Cortex of kidney (tissue), 1 donor: ENCODE measurements around the gene GRIN2A.

Experiments used
- DNase-seq: peaks from one replicate; lab custom pipeline; 2025; lab: John Stamatoyannopoulos, UW

Gene GRIN2A

DNA sequence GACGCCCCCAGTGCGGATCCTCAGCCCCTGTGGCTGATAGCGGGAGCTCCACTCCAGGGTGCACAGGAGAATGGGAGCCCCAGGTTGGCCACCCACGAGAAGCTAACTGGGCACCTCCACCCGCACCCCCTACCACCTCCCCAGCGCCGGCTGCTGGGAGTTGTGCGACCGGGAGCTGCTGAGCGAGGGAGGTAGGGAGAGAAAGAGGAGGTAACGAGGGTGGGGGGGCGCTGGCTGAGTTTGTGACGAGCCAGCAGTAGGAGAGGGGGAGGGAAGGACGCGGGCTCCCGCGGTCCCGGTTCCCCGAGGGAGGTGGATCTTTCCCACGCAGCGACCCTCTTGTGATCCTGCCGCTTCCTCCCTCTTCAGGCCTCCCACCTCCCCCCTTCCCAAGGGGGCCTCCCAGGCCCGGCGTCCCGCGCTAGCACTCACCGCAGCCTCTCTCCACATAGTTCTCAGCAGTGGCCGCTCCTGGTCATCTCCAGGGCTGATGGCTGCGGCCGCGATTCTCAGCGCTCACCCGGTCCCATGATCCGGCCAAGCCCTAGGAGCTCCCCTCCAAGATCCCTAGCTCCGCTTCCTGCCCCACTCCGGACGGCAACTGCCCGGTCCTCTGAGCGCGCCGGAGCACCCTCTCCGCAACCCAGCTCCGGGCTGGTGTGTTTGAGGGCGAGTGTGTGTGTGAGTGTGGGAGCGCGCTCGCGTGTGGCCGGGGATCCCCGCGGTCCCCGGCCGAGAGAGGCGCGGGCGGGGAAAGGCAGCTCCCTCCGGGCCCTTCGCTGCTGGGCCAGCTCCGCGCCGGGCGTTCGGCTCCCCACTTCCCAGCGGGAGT lies at the start of gene GRIN2A:
Gene GRIN2A, minus strand, starts transcription at position 207 of the 832 bp plus-strand sequence. CDS start 2,017 bp downstream, outside the sequence.
- no peak for DNase-seq

DNA sequence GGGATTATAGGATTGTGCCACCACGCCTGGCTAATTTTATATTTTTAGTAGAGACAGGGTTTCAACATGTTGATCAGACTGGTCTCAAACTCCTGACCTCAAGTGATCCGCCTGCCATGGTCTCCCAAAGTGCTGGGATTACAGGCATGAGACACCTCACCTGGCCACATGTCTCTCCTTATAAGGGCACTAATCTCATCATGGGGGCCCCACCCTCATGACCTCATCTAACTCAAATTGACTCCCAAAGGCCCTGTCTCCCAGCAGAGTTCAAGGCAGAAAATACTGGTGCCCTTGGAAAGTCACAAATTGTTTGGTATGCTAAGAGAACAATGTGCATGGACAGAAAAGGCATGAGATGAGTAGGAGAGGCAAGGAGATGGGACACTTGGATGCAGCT lies 49.3 kb upstream of the GRIN2A start:
- no peak for DNase-seq

DNA sequence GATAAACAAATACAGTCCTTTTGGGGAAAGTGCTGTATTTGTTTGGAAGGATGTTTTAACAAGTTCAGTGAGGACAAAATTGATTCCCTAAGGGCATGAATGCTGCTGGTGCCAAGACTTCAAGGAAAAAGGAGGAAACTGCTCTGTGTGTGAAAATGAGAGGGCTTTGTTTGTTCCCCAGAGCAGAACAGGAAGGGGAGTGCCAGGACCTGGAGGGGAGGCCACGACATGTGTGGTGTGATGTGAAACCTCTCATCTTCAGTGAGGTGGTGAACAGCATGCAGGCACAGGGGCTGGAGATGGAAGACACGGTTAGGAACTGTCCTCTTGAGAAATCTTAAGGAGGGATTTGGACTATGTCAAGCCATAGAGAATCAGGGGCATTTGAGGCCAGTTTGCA lies 46.6 kb upstream of the GRIN2A start:
- no peak for DNase-seq

DNA sequence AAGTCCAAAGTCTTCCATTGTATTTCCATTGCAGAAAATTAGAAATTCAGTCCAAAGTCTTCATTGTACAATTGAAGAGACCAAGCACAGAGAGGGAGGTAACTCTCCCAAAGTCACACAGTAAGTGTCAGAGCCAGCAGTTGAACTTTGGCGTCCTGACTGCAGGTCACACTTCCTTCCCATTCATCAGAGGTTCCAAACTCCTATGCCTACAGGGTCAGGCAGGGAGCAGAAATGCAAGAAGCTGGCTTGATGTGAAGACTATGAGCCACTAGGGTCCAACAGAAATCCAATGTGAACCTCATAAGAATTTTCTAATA lies 44.7 kb upstream of the GRIN2A start:
- no peak for DNase-seq

DNA sequence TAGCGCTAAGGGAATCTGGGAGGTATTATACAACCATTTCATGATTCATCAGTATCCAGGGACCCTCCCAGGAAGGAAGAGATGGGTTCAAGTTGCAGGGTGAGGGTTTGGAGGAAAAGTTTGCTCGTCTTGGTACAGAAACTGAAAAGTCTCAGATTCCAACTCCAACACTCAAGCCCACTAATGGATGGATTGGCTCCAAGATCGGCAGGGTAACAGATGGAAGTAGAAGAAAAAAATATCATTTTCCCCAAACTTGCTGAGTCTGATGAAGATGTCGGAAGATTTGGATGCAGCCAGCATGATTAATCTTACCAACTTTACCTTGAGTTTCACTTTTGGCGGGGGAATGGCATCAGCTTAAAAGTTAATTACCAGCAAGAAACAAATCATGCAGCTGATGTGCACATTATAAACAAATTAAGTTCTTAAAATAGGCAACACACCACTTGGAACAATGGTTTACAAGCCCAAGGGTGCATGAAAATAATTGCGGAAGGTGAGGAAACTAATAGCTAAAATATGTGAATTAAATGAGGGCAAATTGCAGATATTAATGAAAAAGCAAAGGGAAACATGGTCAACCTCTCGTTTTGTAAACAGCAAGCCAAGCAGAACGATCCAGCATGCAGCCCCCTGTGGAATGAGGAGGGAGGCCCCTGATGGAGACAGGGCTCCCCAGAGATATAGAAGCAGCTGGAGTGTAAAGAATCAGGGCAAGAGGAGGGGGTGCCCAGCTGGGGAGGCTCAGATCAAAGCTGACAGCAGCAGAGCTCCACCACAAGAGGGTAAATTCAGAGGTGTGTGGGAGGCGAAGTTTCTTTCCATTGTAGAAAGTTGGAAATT lies 44.1 kb upstream of the GRIN2A start:
- DNase-seq = no peak

DNA sequence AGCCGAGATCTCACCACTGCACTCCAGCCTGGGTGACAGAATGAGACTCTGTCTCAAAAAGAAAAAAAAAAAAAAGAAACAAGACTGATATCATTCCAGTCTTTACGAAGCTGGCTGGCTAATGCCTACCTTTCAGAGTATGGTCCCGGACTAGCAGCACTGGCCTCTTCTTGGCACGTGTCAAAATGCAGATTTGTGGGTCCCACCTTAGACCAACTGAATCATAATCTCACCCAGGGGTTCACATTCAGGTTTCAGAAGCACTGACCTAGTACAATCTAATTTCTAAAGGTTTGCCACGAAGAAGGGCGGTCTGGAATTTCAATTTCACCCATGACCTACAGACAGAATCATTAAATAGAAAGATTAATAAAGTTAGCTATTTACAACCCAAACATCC lies 43.4 kb upstream of the GRIN2A start:
- DNase-seq = no peak

DNA sequence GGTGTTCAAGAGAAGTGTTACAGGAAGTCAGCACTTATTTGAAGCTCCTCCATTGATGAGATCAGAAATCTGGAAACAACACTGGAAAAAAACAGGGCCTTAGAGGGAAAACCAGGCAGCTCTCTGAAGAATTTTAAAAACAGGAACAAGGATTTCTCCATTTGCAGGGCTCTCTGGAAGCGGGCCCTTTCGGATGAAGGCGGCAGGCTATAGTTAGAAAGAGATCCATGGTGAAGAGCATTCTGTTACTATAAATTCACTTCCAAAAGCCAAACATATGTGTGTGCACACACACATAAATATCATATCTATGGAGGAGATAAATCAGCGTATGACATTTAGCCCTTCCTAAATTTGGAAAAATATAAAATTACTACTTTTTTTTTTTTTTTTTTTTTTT lies 42.6 kb upstream of the GRIN2A start:
- no peak for DNase-seq

DNA sequence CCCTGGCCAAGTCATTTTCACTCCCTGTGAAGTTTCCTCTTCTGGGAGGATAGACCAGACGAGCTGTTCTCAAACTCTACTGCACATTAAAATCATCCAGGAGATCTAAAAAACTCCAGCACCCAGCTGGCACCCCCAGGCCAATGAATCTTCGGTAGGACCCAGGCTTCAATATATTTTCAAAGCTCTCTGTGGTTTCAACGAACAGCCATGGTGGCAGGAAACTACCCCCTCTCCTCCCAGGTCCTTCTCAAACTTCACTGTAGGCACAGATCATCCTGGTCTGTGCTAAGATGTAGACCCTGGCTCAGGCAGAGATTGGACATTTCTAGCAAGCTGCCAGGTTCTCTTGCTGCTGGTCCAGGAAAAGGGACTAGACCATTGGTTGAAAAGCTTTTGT lies 38.7 kb upstream of the GRIN2A start:
- DNase-seq = no peak

DNA sequence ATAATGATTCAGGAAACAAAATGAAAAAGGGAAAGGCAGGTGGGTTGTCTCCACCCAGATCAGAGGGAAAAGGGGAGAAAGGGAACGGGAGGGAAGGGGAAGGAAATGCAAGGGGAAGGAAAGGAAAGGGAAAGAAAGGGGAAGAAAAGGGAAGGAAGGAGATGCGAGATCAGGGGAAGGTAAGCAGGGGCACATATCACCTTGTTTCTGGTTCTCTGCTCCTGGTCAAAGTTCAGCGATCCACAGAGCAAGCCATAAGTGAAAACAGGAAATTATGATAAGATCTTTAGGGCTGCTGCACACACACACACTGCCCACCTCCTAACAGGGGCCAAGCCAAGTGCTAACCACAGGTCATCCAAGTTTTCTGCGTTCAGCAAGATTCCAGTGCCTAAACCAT lies 37.5 kb upstream of the GRIN2A start:
- no peak for DNase-seq

DNA sequence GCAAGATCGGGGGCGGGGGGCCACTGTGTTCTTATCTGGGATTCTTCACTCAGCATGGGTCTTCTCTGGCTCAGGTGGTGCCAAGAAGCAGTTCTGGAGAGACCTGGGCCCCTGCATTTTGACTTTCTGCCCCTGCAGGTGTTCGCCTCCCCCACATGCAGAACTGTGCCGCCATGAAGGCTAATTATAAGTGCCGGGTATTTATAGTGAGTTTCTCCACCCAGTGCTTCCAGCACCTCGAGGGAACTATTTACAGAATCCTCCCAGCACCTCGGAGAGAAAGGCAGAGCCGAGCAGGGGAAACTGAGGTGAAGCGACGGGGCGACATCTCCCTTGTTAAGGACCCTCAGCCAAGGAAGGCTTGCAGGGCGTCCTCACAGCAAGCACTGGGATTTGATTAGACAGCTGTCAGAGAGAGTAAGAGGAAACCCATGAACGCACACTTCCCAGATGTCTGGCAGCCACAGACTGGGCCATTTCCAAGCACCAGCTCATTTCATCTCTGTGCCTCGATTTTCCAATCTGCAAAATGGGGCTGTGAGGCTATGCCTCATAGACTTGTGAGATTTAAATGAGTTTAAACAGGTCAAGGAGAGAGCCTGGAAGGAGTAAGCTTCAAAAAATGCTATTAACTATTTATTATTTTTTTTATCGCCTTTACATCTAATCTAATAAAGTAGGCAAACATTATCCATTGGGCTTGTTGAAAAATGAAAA lies 36.4 kb upstream of the GRIN2A start:
- no peak for DNase-seq

DNA sequence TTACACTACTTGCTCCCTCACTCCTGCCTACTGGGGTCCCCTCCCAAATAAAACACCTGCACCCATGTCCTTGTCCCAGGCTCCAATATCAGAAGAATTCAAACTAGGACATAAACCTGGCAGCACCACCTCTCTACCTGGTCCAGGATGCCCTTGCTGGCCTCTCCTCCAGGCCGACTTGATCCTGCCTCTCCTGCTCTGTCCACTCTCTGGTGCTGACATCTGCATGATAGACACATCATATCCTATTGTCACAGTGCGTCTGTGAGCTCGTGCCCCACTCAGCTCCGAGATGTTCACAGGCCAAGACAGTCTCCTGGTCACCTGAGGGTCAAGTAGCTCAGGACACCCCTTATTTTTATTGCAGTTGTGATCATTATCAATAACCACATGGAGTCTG lies 31.5 kb upstream of the GRIN2A start:
- no peak for DNase-seq

DNA sequence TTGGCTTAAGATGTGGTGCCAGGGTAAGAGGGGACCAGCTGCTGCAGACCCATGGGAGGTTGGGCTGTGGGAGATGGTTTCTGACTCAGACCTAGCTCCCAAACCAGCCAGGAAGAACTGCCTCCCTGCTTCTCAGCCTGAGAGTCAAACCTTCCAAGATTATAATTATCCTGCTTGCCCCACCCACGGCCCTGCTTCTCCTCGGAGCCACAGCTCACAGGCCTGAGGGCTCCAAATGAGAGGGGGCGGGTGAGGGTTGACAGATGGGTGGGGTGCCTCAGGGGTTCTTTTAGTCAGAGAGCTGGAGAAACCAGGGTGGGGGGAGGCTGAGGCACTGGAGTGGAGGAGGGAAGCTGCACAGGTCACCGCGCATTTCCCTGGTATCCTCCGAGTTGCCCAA lies 28.7 kb upstream of the GRIN2A start:
- no peak for DNase-seq

DNA sequence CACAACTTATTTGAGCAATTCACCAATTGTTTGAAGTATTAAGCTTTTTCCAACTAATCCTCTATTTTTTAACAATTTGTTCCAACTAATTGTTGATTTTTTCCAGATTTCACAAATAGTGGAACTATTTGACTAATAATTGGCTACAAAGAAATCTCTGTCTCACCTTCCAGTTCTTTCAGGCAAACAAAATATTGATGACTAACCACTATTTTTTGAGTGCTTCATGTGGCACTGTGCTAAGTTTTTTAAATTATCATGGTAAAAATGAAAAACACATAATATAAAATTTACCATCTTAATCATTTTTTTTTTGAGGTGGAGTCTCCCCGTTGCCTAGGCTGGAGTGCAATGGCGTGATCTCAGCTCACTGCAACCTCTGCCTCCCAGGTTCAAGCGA lies 24.6 kb upstream of the GRIN2A start:
- DNase-seq = no peak

DNA sequence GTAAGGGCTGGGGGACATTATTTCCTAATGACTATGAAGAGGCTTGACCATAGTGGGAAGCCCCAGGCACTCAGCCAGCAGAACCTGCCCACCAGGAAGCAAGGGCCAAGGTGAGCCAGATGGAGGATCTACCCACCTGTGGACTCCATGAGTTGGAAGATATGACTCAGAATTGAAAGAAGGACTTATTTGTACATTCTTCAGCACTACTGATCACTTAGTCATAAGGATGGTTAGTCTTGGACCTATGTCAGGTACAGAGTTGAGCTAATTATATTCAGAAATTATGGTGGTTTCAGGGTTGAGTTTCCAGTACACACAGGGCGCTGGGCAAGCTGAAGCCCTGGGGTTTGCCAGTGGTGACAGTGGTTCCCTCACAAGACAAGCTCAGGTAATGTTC lies 24.0 kb upstream of the GRIN2A start:
- DNase-seq = no peak

DNA sequence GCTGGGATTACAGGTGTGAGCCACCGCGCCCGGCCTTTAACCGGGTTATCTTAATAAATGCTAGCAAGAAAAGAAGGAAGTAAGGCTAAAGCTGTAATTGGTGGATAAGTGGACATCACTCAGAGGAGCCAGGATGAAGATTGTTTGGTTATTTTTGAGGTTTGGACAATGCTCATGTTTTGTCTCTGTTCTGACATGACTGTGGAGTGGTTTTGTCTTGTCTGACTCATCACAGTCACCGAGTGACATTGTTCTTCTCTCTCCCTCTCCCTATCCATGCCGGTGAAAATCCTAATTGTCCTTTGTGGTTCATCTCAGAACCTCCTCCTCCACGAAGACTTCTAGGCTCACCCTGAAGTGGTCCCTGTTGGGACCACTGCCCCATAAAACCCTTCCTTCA lies 23.5 kb upstream of the GRIN2A start:
- DNase-seq = no peak

DNA sequence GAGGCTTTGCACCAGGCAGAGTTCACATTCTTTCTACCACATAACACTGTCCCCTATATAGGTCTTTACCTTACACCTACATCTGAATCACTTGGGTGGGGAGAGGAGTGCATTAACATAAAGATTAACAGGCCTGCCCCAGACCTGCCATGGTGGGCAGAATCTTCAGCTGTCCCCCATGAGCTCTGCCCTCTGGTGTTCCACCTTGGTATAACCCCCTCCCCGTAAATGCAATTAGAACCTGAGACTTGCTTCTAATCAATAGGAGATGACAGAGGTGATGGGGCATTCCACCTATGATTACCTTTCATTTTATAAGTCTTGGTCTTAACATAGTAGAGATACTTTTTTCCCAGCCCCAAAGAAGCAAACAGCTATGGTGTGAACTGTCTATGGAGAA lies 20.4 kb upstream of the GRIN2A start:
- no peak for DNase-seq

DNA sequence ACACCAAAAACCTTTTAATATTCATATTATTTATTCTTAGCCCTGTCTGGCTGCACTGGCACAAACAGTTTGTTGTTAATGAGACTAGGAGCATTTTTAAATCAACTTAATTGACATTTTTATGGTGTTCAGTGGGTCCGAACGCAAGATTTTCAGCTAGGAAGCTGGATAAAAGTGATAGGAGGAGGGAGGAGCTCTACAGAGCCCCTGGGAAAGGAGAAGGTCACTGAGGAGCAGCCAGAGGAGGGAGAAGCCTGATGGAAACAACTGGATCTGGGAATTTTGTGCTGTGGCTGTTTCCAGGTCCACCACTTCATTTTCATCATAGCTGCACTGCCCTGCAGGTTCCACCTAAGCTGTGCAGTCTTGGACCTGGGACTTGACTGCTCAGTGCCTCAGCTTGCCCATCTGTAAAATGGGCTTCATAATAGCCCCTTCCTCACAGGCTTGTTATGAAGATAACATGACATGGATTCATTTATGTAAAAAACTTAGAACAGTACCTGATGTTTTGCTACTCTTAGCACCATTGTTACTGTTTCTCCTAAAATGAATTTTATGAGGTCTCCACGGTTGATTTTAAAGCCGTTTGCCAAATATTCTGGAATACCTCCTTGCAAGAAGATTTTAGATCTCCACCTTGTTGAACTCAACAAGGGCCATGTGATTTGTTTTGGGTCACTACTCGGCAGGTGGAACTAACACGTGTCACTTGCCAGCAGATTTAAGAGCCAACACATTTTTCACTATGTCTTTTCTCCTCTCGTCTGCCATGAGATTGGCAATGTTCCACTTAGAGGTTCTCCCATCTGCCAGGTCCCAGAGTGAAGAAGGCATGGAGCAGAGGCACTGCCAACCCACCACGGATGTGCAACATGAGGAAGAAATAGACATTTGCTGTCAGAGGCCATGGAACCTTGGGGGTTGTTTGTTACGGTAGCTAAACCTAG lies 18.7 kb upstream of the GRIN2A start:
- DNase-seq = no peak

DNA sequence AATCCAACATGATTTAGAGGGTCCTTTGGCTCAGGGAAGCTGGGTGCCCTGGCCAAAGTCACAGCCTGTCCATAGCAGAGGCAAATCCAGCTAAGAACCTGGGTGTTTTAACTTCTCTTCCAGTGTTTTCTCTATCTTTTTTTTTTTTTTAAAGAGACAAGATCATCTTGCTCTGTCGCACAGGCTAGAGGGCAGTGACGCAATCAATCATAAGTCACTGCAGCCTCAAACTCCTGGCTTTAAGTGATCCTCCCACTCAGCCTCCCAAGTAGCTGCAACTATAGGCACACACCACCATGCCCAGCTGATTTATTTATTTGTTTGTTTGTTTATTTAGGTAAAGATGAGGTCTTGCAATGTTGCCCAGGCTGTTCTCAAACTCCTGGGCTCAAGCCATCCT lies 14.8 kb upstream of the GRIN2A start:
- no peak for DNase-seq

DNA sequence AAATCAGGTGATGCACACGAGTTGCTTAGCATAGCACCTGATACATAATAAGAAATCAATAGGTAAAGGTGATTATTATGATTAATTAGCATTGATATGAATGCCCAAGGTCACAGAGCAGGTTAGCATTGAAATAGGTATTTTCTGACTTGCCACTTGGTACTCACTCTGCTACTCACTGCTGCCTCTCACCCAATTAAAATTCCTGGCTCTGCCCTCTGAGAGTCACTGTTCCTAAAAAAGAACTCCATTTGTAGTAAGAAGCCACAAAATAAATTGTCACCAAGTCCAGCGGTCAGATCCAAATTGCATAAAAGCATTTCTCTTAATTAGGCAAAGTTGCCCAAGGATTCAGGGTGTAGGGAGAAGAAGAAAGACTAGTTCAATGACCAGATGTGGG lies 8.9 kb upstream of the GRIN2A start:
- DNase-seq = no peak

DNA sequence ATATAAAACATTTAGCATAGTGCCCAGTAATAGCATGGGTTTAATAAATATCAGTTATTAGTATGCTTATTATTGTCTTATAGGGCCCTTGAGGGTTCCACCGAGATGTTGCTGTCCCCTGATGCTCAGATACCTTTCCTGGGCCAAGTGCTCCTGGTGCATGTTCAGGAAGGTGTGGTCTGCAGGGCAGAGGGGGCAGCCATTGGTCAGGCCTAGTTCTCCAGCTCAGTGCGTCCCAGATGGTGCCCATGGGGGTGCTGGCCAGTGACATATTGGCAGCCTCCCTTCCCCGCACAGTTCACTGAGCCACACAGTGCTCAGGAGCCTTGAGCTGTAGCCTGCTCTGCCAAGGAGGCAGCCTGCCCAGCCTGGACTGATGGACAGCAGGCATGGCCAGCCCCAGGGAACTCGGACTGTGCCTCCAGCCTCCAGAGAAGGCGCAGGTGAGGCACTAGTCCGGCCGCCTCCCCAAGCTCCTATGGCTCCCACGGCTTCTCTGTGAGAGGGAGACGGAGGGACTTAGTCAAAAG lies 7.7 kb upstream of the GRIN2A start:
- no peak for DNase-seq

DNA sequence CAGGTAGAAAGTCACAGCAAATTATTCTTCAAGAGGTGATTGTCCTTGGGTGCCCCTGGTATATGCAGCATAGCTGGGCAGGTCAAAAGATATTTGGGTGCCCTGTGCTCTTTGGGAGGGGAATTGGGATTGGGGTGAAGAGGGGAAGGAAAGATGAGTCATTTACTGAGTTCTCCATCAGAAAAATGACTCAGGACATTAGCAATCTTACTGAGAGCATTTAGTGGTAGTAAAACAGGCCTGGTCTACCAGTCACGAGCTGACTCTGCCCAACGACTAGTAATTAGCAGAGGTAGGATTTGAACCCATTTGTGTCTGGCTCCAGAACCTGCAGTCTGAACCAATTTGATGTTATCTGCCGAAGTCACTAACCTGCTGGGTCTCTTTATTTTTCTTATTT lies 6.0 kb upstream of the GRIN2A start:
- DNase-seq = no peak
